ENCODE results near the gene RPS26. TPM values are rescaled to one million over a fixed set of nuclear protein-coding genes. Genes with fewer than 3 reads are reported as not detected.
"Not testable (repeated sequence)": the region's sequence is repeated elsewhere in the genome, so short reads cannot be mapped to it uniquely, and the experiment has no call there.

RPS26 gene
- 10 to 100 TPM; 25.2 to 27.2 TPM for total RNA-seq

DNA sequence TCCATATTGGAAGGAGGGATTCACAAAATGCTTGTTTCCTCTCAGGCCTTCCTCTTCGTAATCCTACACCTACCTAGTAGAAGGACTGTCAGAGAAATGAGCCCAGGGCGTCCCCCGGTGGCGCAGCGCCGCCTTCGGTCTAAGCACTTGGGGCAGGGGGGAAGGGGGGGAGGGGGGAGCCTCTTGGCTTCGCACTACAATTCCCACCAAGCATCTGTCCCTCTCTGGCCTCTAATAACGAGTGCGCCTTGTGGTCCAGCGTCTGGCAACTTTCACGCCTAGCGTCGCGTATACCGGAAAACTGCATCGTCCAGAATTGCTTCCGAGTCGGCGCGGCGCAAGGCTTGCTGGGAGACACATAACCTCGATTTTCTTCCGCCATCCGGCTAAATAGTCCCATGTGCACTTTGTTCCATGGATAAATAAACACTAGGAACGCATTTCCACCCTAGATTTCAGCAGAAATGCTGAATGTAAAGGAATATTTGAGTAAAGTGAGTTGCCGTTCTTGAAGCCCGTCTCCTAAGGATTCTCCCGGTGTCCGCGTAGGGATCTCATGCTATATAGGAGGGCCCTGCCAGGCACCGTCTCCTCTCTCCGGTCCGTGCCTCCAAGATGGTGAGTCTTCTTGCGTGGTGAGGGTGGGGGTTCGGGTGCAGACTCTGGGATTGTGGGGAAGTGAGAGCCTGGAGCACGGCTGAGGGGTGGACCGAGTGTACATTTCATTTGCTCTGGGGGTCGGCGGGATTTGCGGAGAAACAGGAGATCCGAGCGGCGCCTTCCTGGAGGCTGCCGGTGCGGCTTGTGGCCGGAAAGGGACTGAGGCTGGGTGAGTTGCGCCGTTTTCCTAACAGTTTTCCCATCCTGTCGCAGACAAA, at the start of gene RPS26:
Gene RPS26 (plus strand): TSS at position 367 of the 878 bp plus-strand sequence. CDS start 249 bp downstream, at position 616.
- peak; percentile 97 for DNase-seq
- peak; percentile 91 for ATAC-seq
- Mint-ChIP-seq H3K36me3 (ENCODE audit: low read depth) (peaks cover 47% of the 10 kb centered on the region), H3K27me3 (ENCODE audit: low read depth) (no peaks in the 10 kb centered on the region), H3K4me1 (ENCODE audit: low read depth) (peaks cover 50% of the 10 kb centered on the region), H3K4me3 (peak within 1 kb of the TSS; percentile 96), H3K27ac (peak within 1 kb of the TSS; percentile 96), H3K9me3 (ENCODE audit: insufficient read depth) (no peaks in the 10 kb centered on the region)
- POLR2A ChIA-PET: interaction anchor here (0.9 to 1.2 kb wide), 3 partner anchors 46 to 87 kb away, joined by 3 to 6 read pairs (median 3); partner anchors contain the start of gene ESYT1
- CTCF ChIA-PET: interaction anchor here (0.7 to 5.2 kb wide), 19 partner anchors 9 to 303 kb away, joined by 3 to 109 read pairs (median 6); partner anchors contain the start of genes ORMDL2, RAB5B, RPL41 and SUOX

DNA sequence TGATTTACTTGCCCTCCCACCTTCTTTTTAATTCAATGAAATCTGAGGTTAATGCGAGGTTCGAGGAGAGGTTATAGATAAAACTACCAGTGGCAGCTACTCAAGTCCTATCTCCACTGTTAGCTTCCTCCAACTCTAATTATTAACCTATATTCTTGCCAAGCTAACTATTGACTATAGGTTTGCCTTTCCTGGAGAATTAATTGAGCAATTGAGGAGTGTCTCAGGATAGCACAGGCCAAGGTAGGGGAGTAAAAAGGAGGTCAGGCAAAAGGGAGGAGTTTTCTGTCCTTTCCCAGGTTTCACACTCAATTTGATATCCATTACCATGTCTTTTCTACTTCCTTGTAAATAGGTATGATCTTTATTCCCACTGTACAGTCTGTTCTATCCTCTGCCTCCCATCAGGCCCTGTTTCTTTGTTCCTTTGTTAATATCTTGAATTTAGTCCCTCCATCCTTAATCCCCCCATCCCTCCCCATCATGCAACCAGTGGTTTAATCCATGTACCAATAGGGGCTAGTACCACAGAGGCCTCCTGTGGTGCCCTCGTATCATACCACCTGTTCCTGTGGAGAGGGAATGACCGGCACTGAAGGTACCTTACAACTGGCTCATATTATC, 48.4 kb upstream of the RPS26 start:
- no peaks in the 10 kb centered on the region for H3K9me3 Mint-ChIP-seq (ENCODE audit: insufficient read depth)
- no peak overlapping the region for H3K4me3 Mint-ChIP-seq
- DNase-seq (no peak), ATAC-seq (no peak)
- no peak overlapping the region for H3K27ac Mint-ChIP-seq
- ChIA-PET CTCF (interaction anchor here (0.7 to 5.3 kb wide), 11 partner anchors 9 to 254 kb away, joined by 3 to 109 read pairs (median 3); no protein-coding TSS in a partner anchor), POLR2A (interaction anchor here (1.0 kb wide), 1 partner anchor 19 kb away, joined by 3 read pairs; no protein-coding TSS in a partner anchor)
- H3K4me1 Mint-ChIP-seq (ENCODE audit: low read depth): peaks cover 26% of the 10 kb centered on the region
- H3K36me3 Mint-ChIP-seq (ENCODE audit: low read depth): peaks cover 55% of the 10 kb centered on the region
- H3K27me3 Mint-ChIP-seq (ENCODE audit: low read depth): no peaks in the 10 kb centered on the region

DNA sequence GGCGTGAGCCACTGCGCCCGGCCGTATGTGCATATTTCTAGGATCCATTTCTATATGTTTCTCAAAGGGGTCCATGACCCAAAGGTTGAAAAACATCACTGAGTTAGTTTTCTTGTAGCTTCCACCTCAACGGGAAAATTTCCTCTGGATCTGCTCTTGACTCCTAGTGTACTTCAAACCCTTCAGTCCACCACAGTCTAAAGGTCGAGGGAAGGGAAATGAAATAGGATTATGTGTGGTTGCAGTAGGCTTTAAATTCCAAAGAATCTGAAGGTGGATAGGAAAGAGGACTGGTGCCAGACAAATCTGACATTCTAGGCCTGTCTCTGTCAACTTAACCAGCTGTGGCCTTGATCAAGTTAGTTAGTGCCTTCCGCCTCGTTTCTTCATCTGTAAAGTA, 46.4 kb upstream of the RPS26 start:
- ChIA-PET POLR2A (interaction anchor here (0.8 to 2.5 kb wide), 6 partner anchors 9 to 257 kb away, joined by 3 to 10 read pairs (median 6); partner anchors contain the start of gene PA2G4), CTCF (interaction anchor here (0.6 to 5.3 kb wide), 45 partner anchors 8 to 257 kb away, joined by 3 to 109 read pairs (median 6); partner anchors contain the start of genes ERBB3, ESYT1, IKZF4 and ORMDL2)
- Mint-ChIP-seq H3K36me3 (ENCODE audit: low read depth) (peaks cover 44% of the 10 kb centered on the region), H3K4me1 (ENCODE audit: low read depth) (peaks cover 37% of the 10 kb centered on the region), H3K27ac (no peak overlapping the region), H3K27me3 (ENCODE audit: low read depth) (no peaks in the 10 kb centered on the region), H3K9me3 (ENCODE audit: insufficient read depth) (no peaks in the 10 kb centered on the region), H3K4me3 (no peak overlapping the region)
- DNase-seq: no peak
- no peak for ATAC-seq

DNA sequence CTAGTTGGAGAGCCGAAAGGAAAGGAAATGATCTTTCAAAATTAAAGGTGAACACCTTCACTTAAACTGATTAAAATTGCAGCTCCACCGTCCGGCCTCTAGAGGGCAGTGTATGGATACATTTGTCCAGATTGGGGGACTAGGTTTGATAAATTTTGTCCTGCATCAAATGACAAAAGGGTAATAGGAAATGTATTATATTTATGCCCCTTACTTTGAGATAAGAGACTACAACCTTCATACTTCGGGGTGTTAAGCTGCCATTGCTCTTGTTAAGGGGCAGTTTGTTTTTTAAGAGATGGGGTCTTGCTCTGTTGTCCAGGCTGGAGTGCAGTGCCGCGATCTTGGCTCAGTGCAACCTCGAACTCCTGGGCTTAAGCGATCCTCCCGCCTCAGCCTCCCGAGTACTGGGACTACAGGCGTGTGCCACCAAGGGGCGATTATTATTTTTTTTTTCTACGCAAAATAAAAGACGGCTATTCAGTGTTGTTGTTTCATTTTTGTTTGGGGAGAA, 45.5 kb upstream of the RPS26 start:
- ChIA-PET CTCF (interaction anchor here (0.6 to 5.3 kb wide), 49 partner anchors 9 to 266 kb away, joined by 3 to 109 read pairs (median 5); partner anchors contain the start of genes ESYT1, IKZF4, ORMDL2 and PA2G4), POLR2A (interaction anchor here (0.8 to 2.5 kb wide), 8 partner anchors 10 to 258 kb away, joined by 3 to 10 read pairs (median 5); partner anchors contain the start of gene PA2G4)
- peak; percentile 81 for ATAC-seq
- Mint-ChIP-seq H3K36me3 (ENCODE audit: low read depth) (peaks cover 35% of the 10 kb centered on the region), H3K9me3 (ENCODE audit: insufficient read depth) (no peaks in the 10 kb centered on the region), H3K4me3 (peak overlapping the region; percentile 76), H3K27me3 (ENCODE audit: low read depth) (no peaks in the 10 kb centered on the region), H3K4me1 (ENCODE audit: low read depth) (peaks cover 37% of the 10 kb centered on the region), H3K27ac (peak overlapping the region; percentile 58)
- peak; percentile 85 for DNase-seq

DNA sequence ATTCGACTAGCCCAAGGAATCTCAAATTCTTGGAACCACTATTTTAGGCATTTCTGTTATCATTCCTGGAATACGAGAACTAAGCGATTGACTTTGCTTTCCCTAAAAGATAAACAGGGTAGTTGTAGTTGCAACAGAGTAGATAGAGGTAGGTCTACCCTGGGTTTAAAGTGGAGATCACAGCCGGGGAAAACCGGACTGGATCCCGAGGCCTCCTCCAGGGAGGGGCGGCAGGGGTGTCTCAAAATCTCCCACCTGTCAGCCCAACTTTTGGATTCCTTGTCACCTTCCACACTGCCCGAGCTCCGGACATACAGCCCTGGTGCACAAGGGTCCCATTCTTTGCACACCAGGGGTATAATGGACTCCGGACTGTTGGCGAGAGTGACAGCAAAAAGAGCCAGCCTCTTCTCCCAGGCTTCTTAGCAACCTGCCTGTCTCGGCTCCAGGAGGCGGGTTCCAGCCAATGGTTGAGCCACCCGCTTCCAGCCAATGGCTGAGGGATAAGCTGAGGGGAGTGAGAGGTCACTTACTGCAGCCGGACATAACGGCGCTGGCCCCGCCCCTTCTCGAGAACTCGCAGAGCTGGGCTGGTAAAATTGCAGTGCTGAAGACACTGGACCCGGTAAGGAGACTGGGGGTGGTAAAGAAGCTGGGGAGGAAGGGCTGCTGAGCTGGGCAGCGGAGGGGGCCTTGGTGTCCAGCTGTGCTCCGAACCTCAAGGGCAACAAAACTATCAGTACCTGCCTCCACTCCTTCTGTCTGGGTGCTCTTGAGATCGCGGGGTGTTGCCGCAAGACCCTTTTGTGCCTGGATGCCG, 44.8 kb upstream of the RPS26 start, which contains the start of gene SUOX:
Gene SUOX (plus strand): TSS at position 562 of the 820 bp plus-strand sequence. CDS start 4,946 bp downstream, outside the sequence.
- H3K27ac Mint-ChIP-seq: peak within 1 kb of the TSS; percentile 58
- POLR2A ChIA-PET: interaction anchor here (0.7 to 2.5 kb wide), 11 partner anchors 11 to 258 kb away, joined by 3 to 10 read pairs (median 4); partner anchors contain the start of genes PA2G4 and RAB5B
- ATAC-seq: peak; percentile 73

DNA sequence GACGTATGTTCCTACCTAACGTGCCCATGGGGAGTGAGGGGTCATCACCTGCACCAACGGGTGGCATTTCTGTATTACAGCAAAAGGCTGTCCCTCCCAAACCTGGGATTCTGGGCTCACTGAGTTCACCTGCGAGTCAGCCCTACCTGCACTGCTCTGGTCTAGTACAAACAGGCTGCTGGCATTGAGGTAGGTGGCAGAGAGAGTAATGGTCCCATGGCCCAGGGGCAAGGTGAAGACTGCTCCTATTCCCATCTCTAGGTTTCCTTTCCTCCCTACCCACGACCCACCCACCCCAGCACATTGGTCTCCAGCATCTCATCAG, 44.2 kb upstream of the RPS26 start:
- no peaks in the 10 kb centered on the region for H3K27me3 Mint-ChIP-seq (ENCODE audit: low read depth)
- H3K27ac Mint-ChIP-seq: peak overlapping the region; percentile 2

More for the DNA sequence above, 44.8 kb upstream of the RPS26 start, which contains the start of gene SUOX:
- Mint-ChIP-seq H3K27me3 (ENCODE audit: low read depth) (no peaks in the 10 kb centered on the region), H3K4me1 (ENCODE audit: low read depth) (peaks cover 37% of the 10 kb centered on the region), H3K36me3 (ENCODE audit: low read depth) (peaks cover 30% of the 10 kb centered on the region), H3K4me3 (peak within 1 kb of the TSS; percentile 76), H3K9me3 (ENCODE audit: insufficient read depth) (no peaks in the 10 kb centered on the region)
- CTCF ChIA-PET: interaction anchor here (0.8 to 5.3 kb wide), 39 partner anchors 9 to 267 kb away, joined by 3 to 109 read pairs (median 6); partner anchors contain the start of genes ESYT1, IKZF4, ORMDL2 and PA2G4
- DNase-seq: peak; percentile 63

DNA sequence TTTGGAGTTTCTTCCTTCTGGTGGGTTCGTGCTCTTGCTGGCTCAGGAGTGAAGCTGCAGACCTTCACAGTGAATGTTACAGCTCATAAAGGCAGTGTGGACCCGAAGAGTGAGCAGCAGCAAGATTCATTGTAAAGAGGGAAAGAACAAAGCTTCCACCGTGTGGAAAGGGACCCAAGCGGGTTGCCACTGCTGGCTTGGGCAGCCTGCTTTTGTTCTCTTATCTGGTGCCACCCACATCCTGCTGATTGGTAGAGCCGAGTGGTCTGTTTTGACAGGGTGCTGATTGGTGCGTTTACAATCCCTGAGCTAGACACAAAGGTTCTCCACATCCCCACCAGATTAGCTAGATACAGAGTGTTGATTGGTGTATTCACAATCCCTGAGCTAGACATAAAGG, 42.2 kb upstream of the RPS26 start:
- not testable (repeated sequence) for ATAC-seq; H3K4me3 Mint-ChIP-seq; H3K27me3 Mint-ChIP-seq (ENCODE audit: low read depth); H3K9me3 Mint-ChIP-seq (ENCODE audit: insufficient read depth)
- ChIA-PET POLR2A (interaction anchor here (0.6 to 1.0 kb wide), 3 partner anchors 15 to 152 kb away, joined by 3 to 4 read pairs (median 3); no protein-coding TSS in a partner anchor), CTCF (interaction anchor here (0.8 to 2.5 kb wide), 5 partner anchors 10 to 41 kb away, joined by 3 to 14 read pairs (median 4); no protein-coding TSS in a partner anchor)
- H3K4me1 Mint-ChIP-seq (ENCODE audit: low read depth): peaks cover 35% of the 10 kb centered on the region
- peaks cover 12% of the 10 kb centered on the region for H3K36me3 Mint-ChIP-seq (ENCODE audit: low read depth)
- H3K27ac Mint-ChIP-seq: peak overlapping the region; percentile 58
- peak; percentile 38 for DNase-seq

More for the DNA sequence above, 44.2 kb upstream of the RPS26 start:
- POLR2A ChIA-PET: interaction anchor here (0.7 to 1.3 kb wide), 6 partner anchors 10 to 250 kb away, joined by 3 to 5 read pairs (median 4); partner anchors contain the start of gene RAB5B
- CTCF ChIA-PET: interaction anchor here (0.8 to 5.3 kb wide), 14 partner anchors 9 to 121 kb away, joined by 3 to 109 read pairs (median 18); partner anchors contain the start of genes IKZF4, PA2G4 and RAB5B
- H3K4me1 Mint-ChIP-seq (ENCODE audit: low read depth): peaks cover 37% of the 10 kb centered on the region
- H3K36me3 Mint-ChIP-seq (ENCODE audit: low read depth): peaks cover 25% of the 10 kb centered on the region
- peak overlapping the region; percentile 76 for H3K4me3 Mint-ChIP-seq
- ATAC-seq (no peak), DNase-seq (no peak)
- H3K9me3 Mint-ChIP-seq (ENCODE audit: insufficient read depth): no peaks in the 10 kb centered on the region

DNA sequence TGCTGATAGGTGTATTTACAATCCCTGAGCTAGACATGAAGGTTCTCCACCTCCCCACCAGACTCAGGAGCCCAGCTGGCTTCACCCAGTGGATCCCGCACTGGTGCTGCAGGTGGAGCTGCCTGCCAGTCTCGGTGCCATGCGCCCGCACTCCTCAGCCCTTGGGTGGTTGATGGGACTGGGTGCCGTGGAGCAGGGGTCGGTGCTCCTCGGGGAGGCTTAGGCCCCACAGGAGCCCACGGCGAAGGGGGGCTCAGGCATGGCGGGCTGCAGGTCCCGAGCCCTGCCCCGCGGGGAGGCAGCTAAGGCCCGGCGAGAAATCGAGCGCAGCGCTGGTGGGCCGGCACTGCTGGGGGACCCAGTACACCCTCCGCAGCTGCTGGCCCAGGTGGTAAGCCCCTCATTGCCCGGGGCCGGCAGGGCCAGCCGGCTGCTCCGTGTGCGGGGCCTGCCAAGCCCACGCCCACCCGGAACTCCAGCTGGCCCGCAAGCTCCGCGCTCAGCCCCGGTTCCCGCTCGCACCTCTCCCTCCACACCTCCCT, 41.6 kb upstream of the RPS26 start:
- H3K9me3 Mint-ChIP-seq (ENCODE audit: insufficient read depth); H3K27me3 Mint-ChIP-seq (ENCODE audit: low read depth); ATAC-seq; H3K4me3 Mint-ChIP-seq; H3K27ac Mint-ChIP-seq; DNase-seq: not testable (repeated sequence)
- POLR2A ChIA-PET: interaction anchor here (0.6 to 1.0 kb wide), 2 partner anchors 71 to 153 kb away, joined by 3 read pairs; no protein-coding TSS in a partner anchor
- CTCF ChIA-PET: interaction anchor here (0.8 to 2.5 kb wide), 5 partner anchors 9 to 41 kb away, joined by 3 to 14 read pairs (median 4); no protein-coding TSS in a partner anchor
- Mint-ChIP-seq H3K36me3 (ENCODE audit: low read depth) (peaks cover 12% of the 10 kb centered on the region), H3K4me1 (ENCODE audit: low read depth) (peaks cover 36% of the 10 kb centered on the region)

DNA sequence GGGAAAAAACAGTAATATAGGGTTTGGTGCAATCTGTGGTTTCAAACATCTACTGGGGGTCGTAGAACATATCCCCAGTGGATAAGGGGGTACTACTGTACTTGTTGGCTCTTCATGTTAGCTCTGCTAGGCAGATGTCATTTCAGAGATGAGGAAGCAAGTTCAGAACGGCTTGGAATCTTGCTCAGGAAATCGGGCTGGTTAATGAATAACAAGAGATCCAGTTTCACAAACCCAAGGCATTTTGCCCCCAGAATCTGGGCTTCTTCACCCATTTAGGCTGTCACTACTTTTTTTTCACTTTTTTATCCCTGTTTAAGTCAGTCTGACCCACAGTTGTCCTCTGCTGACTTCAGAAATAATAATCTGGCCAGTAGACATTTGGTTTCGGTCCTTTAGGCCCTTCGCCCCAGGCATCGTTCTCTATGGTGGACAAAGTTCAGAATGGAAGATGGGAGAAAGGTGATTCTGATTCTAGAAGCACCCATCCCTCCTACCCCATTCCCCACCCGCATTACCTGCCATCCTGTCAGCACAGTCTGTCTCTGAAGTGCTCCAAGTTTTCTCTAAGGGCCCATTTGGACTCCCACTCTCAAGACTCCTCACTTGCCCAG, 40.1 kb upstream of the RPS26 start:
- Mint-ChIP-seq H3K36me3 (ENCODE audit: low read depth) (peaks cover 10% of the 10 kb centered on the region), H3K9me3 (ENCODE audit: insufficient read depth) (no peaks in the 10 kb centered on the region), H3K27ac (no peak overlapping the region), H3K27me3 (ENCODE audit: low read depth) (no peaks in the 10 kb centered on the region), H3K4me1 (ENCODE audit: low read depth) (peaks cover 39% of the 10 kb centered on the region), H3K4me3 (no peak overlapping the region)
- ATAC-seq: no peak
- ChIA-PET POLR2A (interaction anchor here (0.9 kb wide), 1 partner anchor 34 kb away, joined by 3 read pairs; no protein-coding TSS in a partner anchor), CTCF (no interaction called here)
- DNase-seq: no peak
